CD14-positive monocyte (primary cell): ENCODE results near the gene MRPS6. TPM values are rescaled to one million over a fixed set of nuclear protein-coding genes. Genes with fewer than 3 reads are reported as not detected.

Source experiments
- DNase-seq, 3 donors: peaks; one replicate each; pipeline ENCODE4 v3.0.0-alpha.2; 2011 to 2022
- H2AFZ ChIP-seq: 2 replicates; pipeline ENCODE4 v1.6.0; 2012; ENCODE audit warnings: mild to moderate bottlenecking, low read depth, low read length, inconsistent platforms; ENCODE audit not compliant: insufficient read depth, poor library complexity, severe bottlenecking
- H3K27ac ChIP-seq, 2 donors: 1 replicate in 1 of 2; 2 replicates in 1 of 2; pipeline ENCODE4 v1.5.1; 2012 to 2013; ENCODE audit warnings: low read length in 2 of 2, control low read depth in 1 of 2, inconsistent platforms in 1 of 2, low read depth in 1 of 2, mild to moderate bottlenecking in 1 of 2
- H3K27me3 ChIP-seq, 2 donors: one replicate each; pipeline versions ENCODE4 v1.6.0 to v1.6.1; 2011 to 2013; ENCODE audit warnings: low read length in 2 of 2; ENCODE audit not compliant: control insufficient read depth in 2 of 2, insufficient read depth in 2 of 2
- H3K36me3 ChIP-seq, 2 donors: replicated peaks in 1 of 2; 1 replicate in 1 of 2; 2 replicates in 1 of 2; pipeline versions ENCODE4 v1.5.1 to v1.6.1; 2012 to 2013; ENCODE audit warnings: low read length in 2 of 2, control low read depth in 1 of 2, inconsistent platforms in 1 of 2, mild to moderate bottlenecking in 1 of 2; ENCODE audit not compliant: insufficient read depth in 2 of 2, control insufficient read depth in 1 of 2
- H3K4me1 ChIP-seq, 2 donors: 1 replicate in 1 of 2; 2 replicates in 1 of 2; pipeline versions ENCODE4 v1.5.1 to v1.6.1; 2012 to 2013; ENCODE audit warnings: low read length in 2 of 2, control low read depth in 1 of 2, inconsistent platforms in 1 of 2, mild to moderate bottlenecking in 1 of 2, moderate library complexity in 1 of 2; ENCODE audit not compliant: insufficient read depth in 2 of 2, control insufficient read depth in 1 of 2
- H3K4me2 ChIP-seq: replicated peaks from 2 replicates; pipeline ENCODE3; 2012; ENCODE audit warnings: low read length, moderate library complexity, mild to moderate bottlenecking; ENCODE audit not compliant: poor library complexity, severe bottlenecking; ENCODE audit errors: extremely low read depth
- H3K4me3 ChIP-seq, 3 experiments: fragments of 200-600 bp in 1 of 3; sonication (generic) in 1 of 3; replicated peaks in 1 of 3; 1 replicate in 2 of 3; 2 replicates in 1 of 3; pipeline ENCODE4 v1.5.1; 2011 to 2013; ENCODE audit warnings: low read length in 3 of 3, mild to moderate bottlenecking in 3 of 3, control low read depth in 2 of 3, low read depth in 2 of 3, inconsistent platforms in 1 of 3, moderate library complexity in 1 of 3
- H3K79me2 ChIP-seq: 2 replicates; pipeline ENCODE4 v1.6.0; 2012; ENCODE audit warnings: mild to moderate bottlenecking, control low read depth, inconsistent platforms, low read length, moderate library complexity; ENCODE audit not compliant: insufficient read depth
- H3K9ac ChIP-seq: 2 replicates; pipeline ENCODE4 v1.6.0; 2017; ENCODE audit warnings: low read length, mild to moderate bottlenecking; ENCODE audit not compliant: insufficient read depth, poor library complexity, severe bottlenecking
- H3K9me3 ChIP-seq, 2 donors: replicated peaks in 1 of 2; 1 replicate in 1 of 2; 2 replicates in 1 of 2; pipeline versions ENCODE4 v1.5.1 to v1.6.1; 2012 to 2013; ENCODE audit warnings: low read length in 2 of 2, control low read depth in 1 of 2; ENCODE audit not compliant: control insufficient read depth in 1 of 2, insufficient read depth in 1 of 2
- H4K20me1 ChIP-seq: 2 replicates; pipeline ENCODE4 v1.6.0; 2012; ENCODE audit warnings: mild to moderate bottlenecking, low read length, control low read depth, moderate library complexity; ENCODE audit not compliant: insufficient read depth
- H3K27ac Mint-ChIP-seq, 7 donors: one replicate each; pipeline ENCODE4 v1.8.0; 2020; ENCODE audit warnings: mild to moderate bottlenecking in 7 of 7, mixed read lengths in 7 of 7, moderate library complexity in 6 of 7, inconsistent platforms in 2 of 7
- H3K27me3 Mint-ChIP-seq, 3 donors: one replicate each; pipeline ENCODE4 v1.8.0; 2021 to 2022; ENCODE audit warnings: low read depth in 3 of 3, mild to moderate bottlenecking in 3 of 3, mixed read lengths in 3 of 3, moderate library complexity in 3 of 3, inconsistent platforms in 1 of 3
- H3K36me3 Mint-ChIP-seq, 2 donors: one replicate each; pipeline ENCODE4 v1.8.0; 2020; ENCODE audit warnings: mixed read lengths in 2 of 2, inconsistent platforms in 1 of 2, mild to moderate bottlenecking in 1 of 2
- H3K4me1 Mint-ChIP-seq: one replicate; pipeline ENCODE4 v1.8.0; 2020; ENCODE audit warnings: mild to moderate bottlenecking, mixed read lengths
- H3K4me3 Mint-ChIP-seq, 2 donors: one replicate each; pipeline ENCODE4 v1.8.0; 2020; ENCODE audit warnings: mild to moderate bottlenecking in 2 of 2, mixed read lengths in 2 of 2, moderate library complexity in 1 of 2
- H3K9me3 Mint-ChIP-seq, 7 donors: one replicate each; pipeline ENCODE4 v1.8.0; 2020 to 2022; ENCODE audit warnings: mixed read lengths in 7 of 7, mild to moderate bottlenecking in 6 of 7, moderate library complexity in 6 of 7, inconsistent platforms in 2 of 7
- CTCF ChIP-seq: fragments of 200-600 bp; IDR thresholded peaks from one replicate; pipeline ENCODE4 v1.8.0; 2022; ENCODE audit warnings: antibody characterized with exemption, mild to moderate bottlenecking
- WGBS: methylation state at CpG from one replicate; pipeline ENCODE4 v1.1.5; 2013; ENCODE audit warnings: missing lambda C conversion rate; ENCODE audit not compliant: insufficient coverage; 5-methylcytosine and 5-hydroxymethylcytosine counted together
- intact Hi-C, 2 donors: fragments of 100-400 bp; cut with micrococcal nuclease; formaldehyde crosslinking; loops; one replicate each; pipeline versions ENCODE4 v1.15.0 to v1.15.1; 2023
- polyA plus RNA-seq, 3 donors: library from polyadenylated mRNA; depleted of rRNA in 1 of 3; unstranded in 2 of 3; stranded (reverse) in 1 of 3; fragments of 300-500 nt in 2 of 3; fragments of >200 nt in 1 of 3; fragmentation: Illumina TruSeq in 2 of 3; gene quantifications; 1 replicate in 2 of 3; 2 replicates in 1 of 3; pipeline ENCODE4 v1.2.3, GENCODE V29; 2012 to 2021

The MRPS6 gene
- polyA plus RNA-seq, 3 donors, result 29.8 to 124 (median 101) TPM

- Mint-ChIP-seq H3K9me3 (peaks cover 16 to 35% (median 22%) of the 10 kb centered on the region in 7 donors), H3K4me3 (no peak overlapping the region), H3K27ac (peak overlapping the region in 5 of 7 donors; percentile 43 to 85 (median 67)), H3K36me3 (peaks cover 2 to 7% of the 10 kb centered on the region in 2 donors), H3K4me1 (peaks cover 9% of the 10 kb centered on the region), H3K27me3 (peaks cover 0 to 2% (median 0%) of the 10 kb centered on the region in 3 donors)
- DNase-seq, result peak; percentile 34 to 70 (median 45)
- 0% methylated on average over 1 of the region's 3 CpGs for WGBS
- no peaks in the 10 kb centered on the region for H3K27me3 ChIP-seq
- no peak overlapping the region for H2AFZ ChIP-seq
- H3K4me3 ChIP-seq, result no peak overlapping the region
- no peaks in the 10 kb centered on the region for H3K79me2 ChIP-seq
- H3K4me2 ChIP-seq, result no peak overlapping the region
- peaks cover 8 to 36% of the 10 kb centered on the region in 2 donors for H3K9me3 ChIP-seq
- no peaks in the 10 kb centered on the region for H4K20me1 ChIP-seq
- no peak overlapping the region for H3K9ac ChIP-seq
- intact Hi-C loops, result no loop called here
- peak overlapping the region in 1 of 2 donors; percentile 64 for H3K27ac ChIP-seq
- peaks cover 0 to 6% of the 10 kb centered on the region in 2 donors for H3K4me1 ChIP-seq
- no peaks in the 10 kb centered on the region for H3K36me3 ChIP-seq
- no peak for TF ChIP-seq CTCF
These were observed 116.1 kb downstream of the MRPS6 start for GRCh38 chr21:34189506-34189905.

- peak overlapping the region in 1 of 7 donors; percentile 25 for H3K27ac Mint-ChIP-seq
- peaks cover 0 to 2% (median 0%) of the 10 kb centered on the region in 3 donors for H3K27me3 Mint-ChIP-seq
- peaks cover 9% of the 10 kb centered on the region for H3K4me1 Mint-ChIP-seq
These were observed 117.4 kb downstream of the MRPS6 start for GRCh38 chr21:34190576-34191321.

More at GRCh38 chr21:34190576-34191321, 117.4 kb downstream of the MRPS6 start:
- Histone ChIP-seq H3K9ac (no peak overlapping the region), H3K27ac (no peak overlapping the region), H3K36me3 (no peaks in the 10 kb centered on the region), H3K79me2 (no peaks in the 10 kb centered on the region), H3K4me3 (no peak overlapping the region), H4K20me1 (no peaks in the 10 kb centered on the region), H3K4me2 (no peak overlapping the region), H2AFZ (no peak overlapping the region), H3K27me3 (no peaks in the 10 kb centered on the region), H3K9me3 (peaks cover 8 to 36% of the 10 kb centered on the region in 2 donors), H3K4me1 (peaks cover 0 to 6% of the 10 kb centered on the region in 2 donors)
- H3K9me3 Mint-ChIP-seq, result peaks cover 16 to 35% (median 22%) of the 10 kb centered on the region in 7 donors
- TF ChIP-seq CTCF, result no peak
- intact Hi-C loops, result no loop called here
- H3K36me3 Mint-ChIP-seq, result peaks cover 2 to 7% of the 10 kb centered on the region in 2 donors
- H3K4me3 Mint-ChIP-seq, result no peak overlapping the region
- no CpG with 5 or more reads among the region's 7 CpGs for WGBS
- DNase-seq, result no peak
